DMS53 treated with DMSO at 0.1 percent for 48 hours (cell line): ENCODE results near the gene ACTL7B.

Experiments used
- DNase-seq: peaks from one replicate; lab custom pipeline; 2025; ENCODE audit not compliant: unreplicated experiment; lab: John Stamatoyannopoulos, UW

ACTL7B gene

GRCh38 chr9:108809269-108809668 is 46.5 kb downstream of the ACTL7B start:
- no peak for DNase-seq
